ENCODE measurements around the gene PTPRD. TPM values are rescaled to one million over a fixed set of nuclear protein-coding genes. Genes with fewer than 3 reads are reported as not detected.

The PTPRD gene
- total and polyA plus RNA-seq, 9 of the 15 experiments (the other 6 are each of a cell fraction or from before 2014, with no cell fraction given): 0.11 TPM; not detected in 8

DNA sequence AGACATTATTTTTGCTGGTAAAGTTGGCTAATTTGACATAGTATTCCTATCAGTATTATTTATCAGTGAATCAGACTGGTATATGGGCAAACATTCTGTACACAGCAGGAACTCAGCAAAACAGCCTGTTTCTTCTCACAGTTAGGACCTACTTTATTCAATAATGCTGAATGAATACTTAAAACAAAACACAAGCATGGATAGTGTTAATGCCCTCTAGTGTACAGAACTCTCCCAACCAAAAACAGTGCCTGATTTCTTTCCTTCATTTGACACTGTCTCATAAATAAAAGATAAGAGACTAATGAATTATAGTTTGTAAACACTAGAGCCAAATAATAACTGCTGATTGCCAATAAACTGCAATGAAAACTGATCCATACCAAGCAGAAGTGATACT lies 1113.3 kb downstream of the PTPRD start:
- FAIRE-seq: no peak
- TF ChIP-seq KLF16 (IDR thresholded peaks at IDR 0.05) (no peak), ZNF717 (CRISPR knock-in tag; IDR thresholded peaks at IDR 0.05) (no peak), ZNF217 (CRISPR knock-in tag; IDR thresholded peaks at IDR 0.05) (no peak), FUS (optimal IDR thresholded peaks at IDR 0.05; ENCODE audit: low read depth, low read length) (no peak), JUND (IDR thresholded peaks at IDR 0.05; ENCODE audit: borderline replicate concordance, low read depth, low read length) (no peak), JUND (tag; IDR thresholded peaks at IDR 0.05; ENCODE audit: borderline replicate concordance, low read depth, low read length) (no peak), POU5F1 (IDR thresholded peaks at IDR 0.05; ENCODE audit: borderline replicate concordance, low read depth, low read length, partially characterized antibody) (no peak), PTRF (tag; IDR thresholded peaks at IDR 0.05) (no peak), ATF1 (CRISPR knock-in tag; IDR thresholded peaks at IDR 0.05) (no peak), ATF1 (tag; IDR thresholded peaks at IDR 0.05) (no peak), TAF15 (IDR thresholded peaks at IDR 0.05; ENCODE audit: low read depth, low read length) (no peak), CBX5 (IDR thresholded peaks at IDR 0.05; ENCODE audit: borderline replicate concordance, low read depth) (no peak), MXI1 (IDR thresholded peaks at IDR 0.05; ENCODE audit: low read depth, low read length) (no peak)
- TF ChIP-seq, protein P1, sequence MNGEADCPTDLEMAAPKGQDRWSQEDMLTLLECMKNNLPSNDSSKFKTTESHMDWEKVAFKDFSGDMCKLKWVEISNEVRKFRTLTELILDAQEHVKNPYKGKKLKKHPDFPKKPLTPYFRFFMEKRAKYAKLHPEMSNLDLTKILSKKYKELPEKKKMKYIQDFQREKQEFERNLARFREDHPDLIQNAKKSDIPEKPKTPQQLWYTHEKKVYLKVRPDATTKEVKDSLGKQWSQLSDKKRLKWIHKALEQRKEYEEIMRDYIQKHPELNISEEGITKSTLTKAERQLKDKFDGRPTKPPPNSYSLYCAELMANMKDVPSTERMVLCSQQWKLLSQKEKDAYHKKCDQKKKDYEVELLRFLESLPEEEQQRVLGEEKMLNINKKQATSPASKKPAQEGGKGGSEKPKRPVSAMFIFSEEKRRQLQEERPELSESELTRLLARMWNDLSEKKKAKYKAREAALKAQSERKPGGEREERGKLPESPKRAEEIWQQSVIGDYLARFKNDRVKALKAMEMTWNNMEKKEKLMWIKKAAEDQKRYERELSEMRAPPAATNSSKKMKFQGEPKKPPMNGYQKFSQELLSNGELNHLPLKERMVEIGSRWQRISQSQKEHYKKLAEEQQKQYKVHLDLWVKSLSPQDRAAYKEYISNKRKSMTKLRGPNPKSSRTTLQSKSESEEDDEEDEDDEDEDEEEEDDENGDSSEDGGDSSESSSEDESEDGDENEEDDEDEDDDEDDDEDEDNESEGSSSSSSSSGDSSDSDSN (IDR thresholded peaks at IDR 0.05; ENCODE audit: borderline replicate concordance in 1 of 2, low read depth in 2 of 2, low read length in 2 of 2): no peak
- TF ChIP-seq, protein P2, sequence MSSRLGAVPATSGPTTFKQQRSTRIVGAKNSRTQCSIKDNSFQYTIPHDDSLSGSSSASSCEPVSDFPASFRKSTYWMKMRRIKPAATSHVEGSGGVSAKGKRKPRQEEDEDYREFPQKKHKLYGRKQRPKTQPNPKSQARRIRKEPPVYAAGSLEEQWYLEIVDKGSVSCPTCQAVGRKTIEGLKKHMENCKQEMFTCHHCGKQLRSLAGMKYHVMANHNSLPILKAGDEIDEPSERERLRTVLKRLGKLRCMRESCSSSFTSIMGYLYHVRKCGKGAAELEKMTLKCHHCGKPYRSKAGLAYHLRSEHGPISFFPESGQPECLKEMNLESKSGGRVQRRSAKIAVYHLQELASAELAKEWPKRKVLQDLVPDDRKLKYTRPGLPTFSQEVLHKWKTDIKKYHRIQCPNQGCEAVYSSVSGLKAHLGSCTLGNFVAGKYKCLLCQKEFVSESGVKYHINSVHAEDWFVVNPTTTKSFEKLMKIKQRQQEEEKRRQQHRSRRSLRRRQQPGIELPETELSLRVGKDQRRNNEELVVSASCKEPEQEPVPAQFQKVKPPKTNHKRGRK (tag; IDR thresholded peaks at IDR 0.05): no peak
- TF ChIP-seq, protein P3, sequence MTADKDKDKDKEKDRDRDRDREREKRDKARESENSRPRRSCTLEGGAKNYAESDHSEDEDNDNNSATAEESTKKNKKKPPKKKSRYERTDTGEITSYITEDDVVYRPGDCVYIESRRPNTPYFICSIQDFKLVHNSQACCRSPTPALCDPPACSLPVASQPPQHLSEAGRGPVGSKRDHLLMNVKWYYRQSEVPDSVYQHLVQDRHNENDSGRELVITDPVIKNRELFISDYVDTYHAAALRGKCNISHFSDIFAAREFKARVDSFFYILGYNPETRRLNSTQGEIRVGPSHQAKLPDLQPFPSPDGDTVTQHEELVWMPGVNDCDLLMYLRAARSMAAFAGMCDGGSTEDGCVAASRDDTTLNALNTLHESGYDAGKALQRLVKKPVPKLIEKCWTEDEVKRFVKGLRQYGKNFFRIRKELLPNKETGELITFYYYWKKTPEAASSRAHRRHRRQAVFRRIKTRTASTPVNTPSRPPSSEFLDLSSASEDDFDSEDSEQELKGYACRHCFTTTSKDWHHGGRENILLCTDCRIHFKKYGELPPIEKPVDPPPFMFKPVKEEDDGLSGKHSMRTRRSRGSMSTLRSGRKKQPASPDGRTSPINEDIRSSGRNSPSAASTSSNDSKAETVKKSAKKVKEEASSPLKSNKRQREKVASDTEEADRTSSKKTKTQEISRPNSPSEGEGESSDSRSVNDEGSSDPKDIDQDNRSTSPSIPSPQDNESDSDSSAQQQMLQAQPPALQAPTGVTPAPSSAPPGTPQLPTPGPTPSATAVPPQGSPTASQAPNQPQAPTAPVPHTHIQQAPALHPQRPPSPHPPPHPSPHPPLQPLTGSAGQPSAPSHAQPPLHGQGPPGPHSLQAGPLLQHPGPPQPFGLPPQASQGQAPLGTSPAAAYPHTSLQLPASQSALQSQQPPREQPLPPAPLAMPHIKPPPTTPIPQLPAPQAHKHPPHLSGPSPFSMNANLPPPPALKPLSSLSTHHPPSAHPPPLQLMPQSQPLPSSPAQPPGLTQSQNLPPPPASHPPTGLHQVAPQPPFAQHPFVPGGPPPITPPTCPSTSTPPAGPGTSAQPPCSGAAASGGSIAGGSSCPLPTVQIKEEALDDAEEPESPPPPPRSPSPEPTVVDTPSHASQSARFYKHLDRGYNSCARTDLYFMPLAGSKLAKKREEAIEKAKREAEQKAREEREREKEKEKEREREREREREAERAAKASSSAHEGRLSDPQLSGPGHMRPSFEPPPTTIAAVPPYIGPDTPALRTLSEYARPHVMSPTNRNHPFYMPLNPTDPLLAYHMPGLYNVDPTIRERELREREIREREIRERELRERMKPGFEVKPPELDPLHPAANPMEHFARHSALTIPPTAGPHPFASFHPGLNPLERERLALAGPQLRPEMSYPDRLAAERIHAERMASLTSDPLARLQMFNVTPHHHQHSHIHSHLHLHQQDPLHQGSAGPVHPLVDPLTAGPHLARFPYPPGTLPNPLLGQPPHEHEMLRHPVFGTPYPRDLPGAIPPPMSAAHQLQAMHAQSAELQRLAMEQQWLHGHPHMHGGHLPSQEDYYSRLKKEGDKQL (CRISPR knock-in tag; IDR thresholded peaks at IDR 0.05; ENCODE audit: borderline replicate concordance): no peak

More for the DNA sequence above, 1113.3 kb downstream of the PTPRD start:
- Histone ChIP-seq H2AFZ (ENCODE audit: low read depth, low read length) (no peak overlapping the region), H3K4me2 (ENCODE audit: insufficient read depth, low read length) (no peak overlapping the region), H3K27me3 (ENCODE audit: control insufficient read depth in 2 of 2, insufficient read depth in 2 of 2, low read length in 2 of 2) (no peaks in the 10 kb centered on the region), H3K9me3 (replicated peaks; ENCODE audit: control insufficient read depth, insufficient read depth, low read depth, low read length) (no peaks in the 10 kb centered on the region), H3K9ac (ENCODE audit: insufficient read depth in 1 of 2, low read depth in 2 of 2, low read length in 2 of 2) (no peak overlapping the region), H3K9me1 (ENCODE audit: control insufficient read depth, insufficient read depth, low read length) (no peaks in the 10 kb centered on the region), H3K27ac (ENCODE audit: extremely low read depth, low read depth, low read length) (no peak overlapping the region), H3K4me1 (replicated peaks in 1 of 2; ENCODE audit: control insufficient read depth in 2 of 2, insufficient read depth in 2 of 2, low read length in 2 of 2) (no peaks in the 10 kb centered on the region), H3K79me2 (ENCODE audit: control insufficient read depth, insufficient read depth, low read length) (no peaks in the 10 kb centered on the region), H3K36me3 (ENCODE audit: control insufficient read depth, insufficient read depth, low read length) (no peaks in the 10 kb centered on the region), H4K20me1 (replicated peaks; ENCODE audit: control insufficient read depth, insufficient read depth, low read length) (no peaks in the 10 kb centered on the region), H3K4me3 (no peak overlapping the region)
- no TSS peak for BruUV-seq (replicated peaks)
- ATAC-seq (no peak), DNase-seq (ENCODE audit: extremely low read depth in 1 of 4, low spot score in 3 of 4) (no peak)
- ChIA-PET CTCF (ENCODE audit: low intra/inter-chr PET ratio) (no interaction called here), POLR2A (no interaction called here)
- intact Hi-C loops (cut with micrococcal nuclease) (no loop called here), in situ Hi-C loops (cut with MboI) (no loop called here)
